Erythroblast (primary cell): ENCODE data around the gene COL25A1.

Experiments used
- GATA1 ChIP-seq: IDR thresholded peaks from 2 replicates; pipeline ENCODE4 v1.6.1; 2011; ENCODE audit warnings: low read depth, mild to moderate bottlenecking, control low read depth, low read length, moderate library complexity
- POLR2A ChIP-seq: IDR thresholded peaks from 2 replicates; pipeline ENCODE4 v1.6.1; 2011; ENCODE audit warnings: mild to moderate bottlenecking, low read length

GRCh38 chr4:108851366-108851765 is 451.1 kb downstream of the COL25A1 start:
- no peak for TF ChIP-seq POLR2A
- no peak for TF ChIP-seq GATA1
